Measurements from ENCODE around the gene CCNH. TPM values are rescaled to one million over a fixed set of nuclear protein-coding genes. Genes with fewer than 3 reads are reported as not detected.

CCNH gene
- polyA plus RNA-seq, 1 of the 3 experiments (the other 2 are of a cell fraction), result 29.1 TPM

DNA sequence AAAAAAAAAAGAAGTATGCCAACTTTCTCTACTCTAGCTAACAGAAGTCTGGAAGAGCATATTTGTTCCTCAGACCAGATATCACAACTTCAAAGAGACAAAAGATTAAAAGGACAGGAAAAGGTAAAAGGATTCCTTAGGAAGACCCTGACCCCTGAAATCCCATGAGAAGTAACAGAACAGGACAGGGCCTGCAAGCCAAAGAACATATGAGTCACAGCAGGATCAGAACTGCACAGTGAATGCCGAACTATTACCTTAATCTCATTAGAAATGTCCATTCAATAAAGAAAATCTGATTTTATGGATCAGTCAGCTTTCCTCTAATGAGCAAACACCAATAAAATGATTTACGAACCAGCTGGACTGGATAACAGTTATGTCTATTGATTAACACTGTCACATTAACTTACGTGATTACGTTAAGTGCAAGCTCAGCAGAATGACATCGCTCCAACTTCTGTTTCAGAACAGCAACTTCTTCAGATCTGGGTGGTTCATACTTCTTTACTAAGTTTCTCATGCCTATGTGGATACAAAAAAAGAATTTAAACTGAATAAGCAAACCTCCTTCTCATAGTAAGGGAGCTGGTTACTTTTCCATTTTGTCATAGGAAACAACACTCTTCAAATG lies 13.6 kb downstream of the CCNH start:
- ChIA-PET POLR2A (no interaction called here), CTCF (interaction anchor here (1.0 to 3.1 kb wide), 7 partner anchors 8 to 138 kb away, joined by 3 to 39 read pairs (median 5); partner anchors contain the start of genes CCNH and RASA1)
- no peak for TF ChIP-seq ELF1 (IDR thresholded peaks at IDR 0.05)
- Histone ChIP-seq H3K9ac (no peak overlapping the region), H2AFZ (ENCODE audit: low read depth) (no peak overlapping the region), H3K27ac (ENCODE audit: low read depth in 2 of 2, low read length in 1 of 2) (peak overlapping the region in 1 of 2 experiments; percentile 45; a peak in 2 of 4 replicates), H3K4me3 (ENCODE audit: low read depth in 2 of 2, low read length in 1 of 2) (no peak overlapping the region), H3K9me2 (no peaks in the 10 kb centered on the region), H3K36me3 (replicated peaks in 1 of 2; ENCODE audit: control insufficient read depth in 1 of 2, insufficient read depth in 2 of 2, low read length in 1 of 2) (peaks cover 87 to 91% of the 10 kb centered on the region in 2 experiments), H4K20me1 (ENCODE audit: insufficient read depth) (no peaks in the 10 kb centered on the region), H3K4me1 (ENCODE audit: control insufficient read depth in 1 of 2, insufficient read depth in 2 of 2, low read depth in 1 of 2, low read length in 1 of 2) (peaks cover 0 to 17% of the 10 kb centered on the region in 2 experiments; a peak in 3 of 4 replicates), H3K9me3 (no peaks in the 10 kb centered on the region; the same call in 1 of the 2 replicates), H3K4me2 (no peak overlapping the region), H3F3A (replicated peaks; ENCODE audit: insufficient read depth) (peaks cover 61% of the 10 kb centered on the region), H3K27me3 (ENCODE audit: insufficient read depth) (no peaks in the 10 kb centered on the region), H3K79me2 (ENCODE audit: insufficient read depth) (peaks cover 39% of the 10 kb centered on the region; the same call in 1 of the 2 replicates)
- no peak for DNase-seq
- 88% methylated on average over 5 of the region's 5 CpGs for WGBS (ENCODE audit: low lambda C conversion rate)

DNA sequence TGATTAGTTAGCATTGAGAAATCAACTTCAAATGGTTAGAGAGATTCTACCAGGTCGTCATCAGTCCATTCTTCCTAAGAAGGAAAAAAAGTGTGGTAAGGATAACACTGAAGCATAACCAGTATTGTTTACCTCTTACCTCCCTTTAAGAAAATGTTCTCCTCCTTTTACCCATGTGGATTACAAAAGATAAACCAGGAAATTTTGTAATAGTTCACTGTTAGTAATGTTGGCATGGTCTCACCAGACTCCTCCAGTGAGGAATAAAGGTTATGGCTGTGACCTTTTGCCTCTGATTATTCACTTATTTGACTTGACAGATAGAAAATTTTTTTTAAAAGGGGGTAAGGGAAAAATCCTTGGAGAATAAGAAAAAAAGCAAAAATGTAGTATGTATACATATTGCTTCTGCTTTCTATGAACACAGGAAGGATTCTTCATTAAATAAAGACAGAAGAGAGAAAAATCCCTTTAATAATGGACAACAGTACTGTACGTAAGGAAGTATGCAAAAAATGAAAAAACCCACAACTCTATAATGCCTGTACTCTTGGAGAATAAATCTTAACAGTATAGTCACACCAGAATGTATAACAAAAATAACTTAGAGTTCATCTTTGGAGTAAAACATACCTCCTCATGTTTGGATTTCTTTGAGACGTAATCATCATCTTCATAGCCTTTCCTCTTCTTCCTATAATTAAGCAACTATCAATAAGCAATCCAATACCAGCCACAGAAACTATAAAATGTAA lies 18.1 kb downstream of the CCNH start:
- H2AFZ ChIP-seq (ENCODE audit: low read depth), result no peak overlapping the region
- H3K9ac ChIP-seq, result peak overlapping the region; percentile 23; the same call in 1 of the 2 replicates
- TF ChIP-seq MEF2A (IDR thresholded peaks at IDR 0.05; ENCODE audit: borderline replicate concordance, low read depth) (no peak), NFIC (IDR thresholded peaks at IDR 0.05; ENCODE audit: borderline replicate concordance) (no peak), JUND (IDR thresholded peaks at IDR 0.05) (0 out of 2 replicates have a peak, but pooled peaks have one; percentile 1), TAF1 (IDR thresholded peaks at IDR 0.05; ENCODE audit: borderline replicate concordance, low read depth, low read length) (no peak), FOSL2 (IDR thresholded peaks at IDR 0.05; ENCODE audit: borderline replicate concordance, low read depth) (no peak), YY1 (IDR thresholded peaks at IDR 0.05; ENCODE audit: low read depth) (no peak)
- TF ChIP-seq, protein P1, sequence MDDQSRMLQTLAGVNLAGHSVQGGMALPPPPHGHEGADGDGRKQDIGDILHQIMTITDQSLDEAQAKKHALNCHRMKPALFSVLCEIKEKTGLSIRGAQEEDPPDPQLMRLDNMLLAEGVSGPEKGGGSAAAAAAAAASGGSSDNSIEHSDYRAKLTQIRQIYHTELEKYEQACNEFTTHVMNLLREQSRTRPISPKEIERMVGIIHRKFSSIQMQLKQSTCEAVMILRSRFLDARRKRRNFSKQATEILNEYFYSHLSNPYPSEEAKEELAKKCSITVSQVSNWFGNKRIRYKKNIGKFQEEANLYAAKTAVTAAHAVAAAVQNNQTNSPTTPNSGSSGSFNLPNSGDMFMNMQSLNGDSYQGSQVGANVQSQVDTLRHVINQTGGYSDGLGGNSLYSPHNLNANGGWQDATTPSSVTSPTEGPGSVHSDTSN (IDR thresholded peaks at IDR 0.05), result 0 out of 2 replicates have a peak, but pooled peaks have one; percentile 20
- TF ChIP-seq, protein P2, sequence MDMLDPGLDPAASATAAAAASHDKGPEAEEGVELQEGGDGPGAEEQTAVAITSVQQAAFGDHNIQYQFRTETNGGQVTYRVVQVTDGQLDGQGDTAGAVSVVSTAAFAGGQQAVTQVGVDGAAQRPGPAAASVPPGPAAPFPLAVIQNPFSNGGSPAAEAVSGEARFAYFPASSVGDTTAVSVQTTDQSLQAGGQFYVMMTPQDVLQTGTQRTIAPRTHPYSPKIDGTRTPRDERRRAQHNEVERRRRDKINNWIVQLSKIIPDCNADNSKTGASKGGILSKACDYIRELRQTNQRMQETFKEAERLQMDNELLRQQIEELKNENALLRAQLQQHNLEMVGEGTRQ (IDR thresholded peaks at IDR 0.05; ENCODE audit: borderline replicate concordance, low read depth, low read length), result no peak
- peaks cover 0 to 29% of the 10 kb centered on the region in 2 experiments for H3K4me1 ChIP-seq (ENCODE audit: control insufficient read depth in 1 of 2, insufficient read depth in 2 of 2, low read depth in 1 of 2, low read length in 1 of 2)
- peaks cover 89 to 93% of the 10 kb centered on the region in 2 experiments for H3K36me3 ChIP-seq (replicated peaks in 1 of 2; ENCODE audit: control insufficient read depth in 1 of 2, insufficient read depth in 2 of 2, low read length in 1 of 2)
- WGBS (ENCODE audit: low lambda C conversion rate), result 84% methylated on average over 3 of the region's 3 CpGs
- CTCF ChIA-PET, result interaction anchor here (2.1 kb wide), 1 partner anchor 11 kb away, joined by 8 read pairs; no protein-coding TSS in a partner anchor
- H3K4me3 ChIP-seq (ENCODE audit: low read depth in 2 of 2, low read length in 1 of 2), result no peak overlapping the region
- POLR2A ChIA-PET, result no interaction called here
- DNase-seq, result no peak
- peak overlapping the region; percentile 58 to 96; a peak in 3 of 4 replicates for H3K27ac ChIP-seq (ENCODE audit: low read depth in 2 of 2, low read length in 1 of 2)
- H3F3A ChIP-seq (replicated peaks; ENCODE audit: insufficient read depth), result peaks cover 64% of the 10 kb centered on the region
- H3K9me3 ChIP-seq, result no peaks in the 10 kb centered on the region
- no peak overlapping the region for H3K4me2 ChIP-seq
- no peaks in the 10 kb centered on the region for H3K27me3 ChIP-seq (ENCODE audit: insufficient read depth)
- no peaks in the 10 kb centered on the region for H3K9me2 ChIP-seq
- H3K79me2 ChIP-seq (ENCODE audit: insufficient read depth), result peaks cover 59% of the 10 kb centered on the region; the same call in 1 of the 2 replicates
- no peaks in the 10 kb centered on the region for H4K20me1 ChIP-seq (ENCODE audit: insufficient read depth)
